ENCODE results near the gene INTS6. TPM values are rescaled to one million over a fixed set of nuclear protein-coding genes. Genes with fewer than 3 reads are reported as not detected.

Gene INTS6
- total RNA-seq, 1 donor from 2014 or later, result 36.4 TPM

DNA sequence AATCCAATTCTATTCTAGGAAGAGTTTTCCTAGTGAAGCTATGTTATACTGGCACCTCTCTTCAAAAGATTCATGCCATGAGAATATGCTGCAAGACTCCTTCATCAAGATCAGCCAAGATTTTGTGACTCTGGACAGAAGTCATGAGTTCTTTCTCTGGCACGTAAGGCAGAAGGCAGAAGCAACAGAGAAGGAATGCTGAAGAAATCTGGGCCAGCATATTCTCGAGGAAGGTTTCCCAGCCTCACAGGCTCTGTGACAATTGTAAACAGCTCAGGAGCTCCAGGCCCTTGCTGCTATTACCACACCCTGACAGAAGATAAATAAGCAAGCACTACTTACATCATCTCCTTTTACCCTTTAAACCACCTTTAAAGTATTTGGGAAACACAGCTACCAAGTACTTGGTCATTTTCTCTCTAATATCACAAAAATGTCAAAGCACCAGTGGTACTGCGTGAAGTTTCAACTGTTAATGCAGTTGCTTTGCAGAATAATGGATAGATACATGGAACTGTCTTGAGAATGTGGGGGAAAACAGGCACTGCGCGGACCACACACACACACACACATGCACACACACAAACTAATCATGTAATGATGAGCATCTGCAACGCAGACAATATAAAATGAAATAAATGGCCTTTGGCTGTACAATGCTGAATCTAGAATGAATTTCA lies 55.4 kb downstream of the INTS6 start:
- no peak for DNase-seq (ENCODE audit: extremely low spot score, unreplicated experiment)
- TF ChIP-seq, protein P1, sequence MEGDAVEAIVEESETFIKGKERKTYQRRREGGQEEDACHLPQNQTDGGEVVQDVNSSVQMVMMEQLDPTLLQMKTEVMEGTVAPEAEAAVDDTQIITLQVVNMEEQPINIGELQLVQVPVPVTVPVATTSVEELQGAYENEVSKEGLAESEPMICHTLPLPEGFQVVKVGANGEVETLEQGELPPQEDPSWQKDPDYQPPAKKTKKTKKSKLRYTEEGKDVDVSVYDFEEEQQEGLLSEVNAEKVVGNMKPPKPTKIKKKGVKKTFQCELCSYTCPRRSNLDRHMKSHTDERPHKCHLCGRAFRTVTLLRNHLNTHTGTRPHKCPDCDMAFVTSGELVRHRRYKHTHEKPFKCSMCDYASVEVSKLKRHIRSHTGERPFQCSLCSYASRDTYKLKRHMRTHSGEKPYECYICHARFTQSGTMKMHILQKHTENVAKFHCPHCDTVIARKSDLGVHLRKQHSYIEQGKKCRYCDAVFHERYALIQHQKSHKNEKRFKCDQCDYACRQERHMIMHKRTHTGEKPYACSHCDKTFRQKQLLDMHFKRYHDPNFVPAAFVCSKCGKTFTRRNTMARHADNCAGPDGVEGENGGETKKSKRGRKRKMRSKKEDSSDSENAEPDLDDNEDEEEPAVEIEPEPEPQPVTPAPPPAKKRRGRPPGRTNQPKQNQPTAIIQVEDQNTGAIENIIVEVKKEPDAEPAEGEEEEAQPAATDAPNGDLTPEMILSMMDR (IDR thresholded peaks at IDR 0.05), result no peak
- H3K27ac Mint-ChIP-seq (ENCODE audit: unreplicated experiment), result peak overlapping the region; percentile 64
- H3K9me3 Mint-ChIP-seq (ENCODE audit: unreplicated experiment), result peaks cover 4% of the 10 kb centered on the region
- peaks cover 27% of the 10 kb centered on the region for H3K36me3 Mint-ChIP-seq (ENCODE audit: unreplicated experiment)
- no peaks in the 10 kb centered on the region for H3K27me3 Mint-ChIP-seq (ENCODE audit: unreplicated experiment)
- H3K4me1 Mint-ChIP-seq (ENCODE audit: unreplicated experiment), result peaks cover 24% of the 10 kb centered on the region
- no peak overlapping the region for H3K4me3 Mint-ChIP-seq (ENCODE audit: unreplicated experiment)

DNA sequence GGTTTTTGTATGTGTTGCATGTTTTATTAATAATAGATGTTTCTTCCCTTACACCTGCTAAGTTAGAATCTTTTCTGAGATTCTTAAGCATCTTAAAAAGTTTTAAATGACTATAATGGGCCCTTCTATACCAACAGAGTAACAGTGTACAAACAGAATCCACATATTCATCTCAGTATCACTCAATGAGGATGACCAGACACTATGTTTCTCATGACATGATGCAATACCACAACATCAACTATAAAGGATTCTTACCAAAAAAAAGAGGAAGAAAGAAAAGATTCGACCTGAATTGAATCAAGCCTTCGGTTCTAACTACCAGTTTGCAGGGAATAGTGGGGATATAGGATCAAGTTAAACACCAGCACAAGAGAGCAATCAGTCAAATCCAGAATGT lies 56.5 kb downstream of the INTS6 start:
- peaks cover 22% of the 10 kb centered on the region for H3K36me3 Mint-ChIP-seq (ENCODE audit: unreplicated experiment)
- DNase-seq (ENCODE audit: extremely low spot score, unreplicated experiment), result no peak
- no peak overlapping the region for H3K4me3 Mint-ChIP-seq (ENCODE audit: unreplicated experiment)
- H3K4me1 Mint-ChIP-seq (ENCODE audit: unreplicated experiment), result peaks cover 22% of the 10 kb centered on the region
- H3K27me3 Mint-ChIP-seq (ENCODE audit: unreplicated experiment), result no peaks in the 10 kb centered on the region
- TF ChIP-seq, protein P1 (IDR thresholded peaks at IDR 0.05), result no peak
- H3K27ac Mint-ChIP-seq (ENCODE audit: unreplicated experiment), result peak overlapping the region; percentile 61
- peaks cover 4% of the 10 kb centered on the region for H3K9me3 Mint-ChIP-seq (ENCODE audit: unreplicated experiment)

DNA sequence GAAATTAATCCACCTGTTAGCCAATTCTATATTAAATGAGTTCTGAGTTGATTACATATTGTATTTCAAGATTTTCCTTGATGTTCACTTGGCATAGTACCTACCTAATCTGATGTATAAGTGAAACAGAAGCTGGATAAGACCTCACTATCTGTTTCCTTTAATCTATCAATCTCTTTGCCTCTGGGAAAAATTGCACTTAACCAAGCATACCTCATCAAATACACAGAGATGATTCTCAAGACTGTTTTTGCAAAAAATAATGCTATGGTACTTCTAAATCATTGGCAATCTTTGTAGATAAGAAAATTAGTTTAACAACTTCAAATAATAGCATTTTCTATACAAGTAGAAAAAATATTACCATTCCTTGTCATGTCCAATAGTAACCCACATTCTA lies 58.1 kb downstream of the INTS6 start:
- peaks cover 19% of the 10 kb centered on the region for H3K36me3 Mint-ChIP-seq (ENCODE audit: unreplicated experiment)
- H3K4me3 Mint-ChIP-seq (ENCODE audit: unreplicated experiment), result no peak overlapping the region
- TF ChIP-seq, protein P1 (IDR thresholded peaks at IDR 0.05), result no peak
- DNase-seq (ENCODE audit: extremely low spot score, unreplicated experiment), result no peak
- H3K9me3 Mint-ChIP-seq (ENCODE audit: unreplicated experiment), result no peaks in the 10 kb centered on the region
- no peaks in the 10 kb centered on the region for H3K27me3 Mint-ChIP-seq (ENCODE audit: unreplicated experiment)
- peaks cover 20% of the 10 kb centered on the region for H3K4me1 Mint-ChIP-seq (ENCODE audit: unreplicated experiment)
- H3K27ac Mint-ChIP-seq (ENCODE audit: unreplicated experiment), result no peak overlapping the region

DNA sequence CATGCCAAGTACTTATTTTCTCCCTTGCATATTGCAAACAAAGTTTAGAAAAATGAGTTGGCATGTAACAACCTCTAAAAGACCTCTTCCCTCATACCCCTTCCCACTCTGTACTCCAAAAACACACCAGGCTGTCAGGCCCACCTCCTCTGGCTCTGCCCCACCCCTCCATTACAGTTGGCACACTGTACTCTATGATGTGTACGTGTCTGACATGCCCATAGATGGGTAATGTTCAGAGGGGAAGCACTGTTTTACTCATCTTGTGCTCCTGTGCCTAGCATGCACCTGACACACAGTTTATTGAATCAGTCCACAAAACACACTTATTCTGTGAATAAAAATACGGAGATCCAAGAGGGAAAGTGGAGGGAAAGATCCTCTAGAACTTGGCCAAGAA lies 67.7 kb downstream of the INTS6 start:
- Mint-ChIP-seq H3K4me1 (ENCODE audit: unreplicated experiment) (no peaks in the 10 kb centered on the region), H3K4me3 (ENCODE audit: unreplicated experiment) (no peak overlapping the region), H3K27ac (ENCODE audit: unreplicated experiment) (no peak overlapping the region), H3K36me3 (ENCODE audit: unreplicated experiment) (peaks cover 21% of the 10 kb centered on the region), H3K27me3 (ENCODE audit: unreplicated experiment) (no peaks in the 10 kb centered on the region), H3K9me3 (ENCODE audit: unreplicated experiment) (no peaks in the 10 kb centered on the region)
- DNase-seq (ENCODE audit: extremely low spot score, unreplicated experiment), result no peak
- TF ChIP-seq, protein P1 (IDR thresholded peaks at IDR 0.05), result no peak

DNA sequence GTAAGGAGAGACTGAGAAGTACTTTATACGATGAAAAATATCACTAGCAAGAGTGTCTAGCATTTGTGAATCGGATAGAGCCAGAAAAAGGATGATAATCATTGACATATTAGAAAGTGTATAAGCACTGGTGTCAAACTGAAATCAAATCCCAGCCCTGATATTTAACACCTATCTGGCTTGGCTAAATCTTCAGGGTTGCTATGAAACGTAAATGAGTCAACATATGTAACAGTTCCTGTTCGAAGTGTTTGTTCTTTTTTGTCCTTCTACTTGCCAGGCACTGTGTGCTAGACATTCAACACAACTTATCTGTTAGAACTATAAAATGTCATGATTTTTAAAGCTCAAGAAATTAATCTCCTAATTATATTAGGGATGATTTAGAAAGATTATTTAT lies 72.6 kb downstream of the INTS6 start:
- TF ChIP-seq, protein P1 (IDR thresholded peaks at IDR 0.05), result no peak
- Mint-ChIP-seq H3K27ac (ENCODE audit: unreplicated experiment) (peak overlapping the region; percentile 60), H3K4me1 (ENCODE audit: unreplicated experiment) (peaks cover 2% of the 10 kb centered on the region), H3K9me3 (ENCODE audit: unreplicated experiment) (no peaks in the 10 kb centered on the region), H3K4me3 (ENCODE audit: unreplicated experiment) (no peak overlapping the region), H3K27me3 (ENCODE audit: unreplicated experiment) (no peaks in the 10 kb centered on the region), H3K36me3 (ENCODE audit: unreplicated experiment) (peaks cover 48% of the 10 kb centered on the region)
- no peak for DNase-seq (ENCODE audit: extremely low spot score, unreplicated experiment)

Measured in osteocyte (in vitro differentiated cells).